Choroid plexus epithelial cell (primary cell): Measurements from ENCODE around the gene LRRC72.
"Not testable (repeated sequence)": the region's sequence is repeated elsewhere in the genome, so short reads cannot be mapped to it uniquely, and the experiment has no call there.

Source experiments
- DNase-seq: peaks from one replicate; pipeline ENCODE4 v3.0.0-alpha.2; 2010; ENCODE audit warnings: low read depth
- H3K4me3 ChIP-seq: 2 replicates; pipeline ENCODE4 v1.5.1; 2011; ENCODE audit warnings: low read depth, mild to moderate bottlenecking, control low read depth, low read length, moderate library complexity
- CTCF ChIP-seq: conservative IDR thresholded peaks from 2 replicates; pipeline ENCODE4 v1.5.1; 2011; ENCODE audit warnings: low read depth, mild to moderate bottlenecking, control low read depth, inconsistent platforms, low read length, moderate library complexity

Gene LRRC72

GRCh38 chr7:16493266-16493665 is 33.4 kb upstream of the LRRC72 start:
- no peak overlapping the region for H3K4me3 ChIP-seq
- no peak for DNase-seq
- TF ChIP-seq CTCF, result no peak

GRCh38 chr7:16494551-16494950 is 32.1 kb upstream of the LRRC72 start:
- no peak overlapping the region for H3K4me3 ChIP-seq
- DNase-seq, result no peak
- no peak for TF ChIP-seq CTCF

- TF ChIP-seq CTCF, result no peak
- DNase-seq, result no peak
- no peak overlapping the region for H3K4me3 ChIP-seq
These were observed 31.5 kb upstream of the LRRC72 start for GRCh38 chr7:16494955-16495719.

GRCh38 chr7:16498122-16498521 is 28.5 kb upstream of the LRRC72 start:
- DNase-seq, result no peak

GRCh38 chr7:16502303-16502702 is 24.3 kb upstream of the LRRC72 start:
- TF ChIP-seq CTCF, result no peak
- no peak for DNase-seq
- H3K4me3 ChIP-seq, result no peak overlapping the region

More at GRCh38 chr7:16498122-16498521, 28.5 kb upstream of the LRRC72 start:
- H3K4me3 ChIP-seq, result no peak overlapping the region
- TF ChIP-seq CTCF, result no peak

- no peak overlapping the region for H3K4me3 ChIP-seq
- peak; percentile 47 for DNase-seq
- no peak for TF ChIP-seq CTCF
These were observed 22.6 kb upstream of the LRRC72 start for GRCh38 chr7:16504019-16504418.

GRCh38 chr7:16506422-16506821 is 20.2 kb upstream of the LRRC72 start:
- not testable (repeated sequence) for DNase-seq, H3K4me3 ChIP-seq

GRCh38 chr7:16509829-16510228 is 16.8 kb upstream of the LRRC72 start:
- TF ChIP-seq CTCF, result no peak
- DNase-seq, result no peak

More at GRCh38 chr7:16509829-16510228, 16.8 kb upstream of the LRRC72 start:
- no peak overlapping the region for H3K4me3 ChIP-seq
